HG02970 (cell line): ENCODE results near the gene SIPA1L3.

Source experiments
- ATAC-seq: cut with Tn5 transposase; IDR thresholded peaks from one replicate; pipeline ENCODE4 v1.9.1; 2021; ENCODE audit warnings: mild to moderate bottlenecking, moderate library complexity, moderate number of reproducible peaks; ENCODE audit not compliant: unreplicated experiment, low FRiP score

The SIPA1L3 gene

GRCh38 chr19:38203197-38203596 is 296.2 kb downstream of the SIPA1L3 start:
- ATAC-seq = no peak

- ATAC-seq = no peak
Measured at GRCh38 chr19:38204096-38204495, 297.1 kb downstream of the SIPA1L3 start.

GRCh38 chr19:38204728-38205127 is 297.7 kb downstream of the SIPA1L3 start:
- ATAC-seq = no peak

- ATAC-seq = no peak
Measured at GRCh38 chr19:38206006-38206745, 299.2 kb downstream of the SIPA1L3 start.

GRCh38 chr19:38206928-38207327 is 299.9 kb downstream of the SIPA1L3 start:
- no peak for ATAC-seq

- ATAC-seq = no peak
Measured at GRCh38 chr19:38207543-38207942, 300.5 kb downstream of the SIPA1L3 start.

GRCh38 chr19:38208571-38208970 is 301.6 kb downstream of the SIPA1L3 start:
- ATAC-seq = no peak

- no peak for ATAC-seq
Measured at GRCh38 chr19:38209152-38209551, 302.1 kb downstream of the SIPA1L3 start.

- ATAC-seq = no peak
Measured at GRCh38 chr19:38209671-38210457, 302.9 kb downstream of the SIPA1L3 start.

- ATAC-seq = no peak
Measured at GRCh38 chr19:38210458-38210987, 303.5 kb downstream of the SIPA1L3 start.

GRCh38 chr19:38211151-38211591 is 304.2 kb downstream of the SIPA1L3 start:
- ATAC-seq = no peak

GRCh38 chr19:38211766-38212165 is 304.8 kb downstream of the SIPA1L3 start:
- ATAC-seq = no peak

GRCh38 chr19:38213469-38213868 is 306.5 kb downstream of the SIPA1L3 start:
- ATAC-seq = no peak

GRCh38 chr19:38213911-38214625 is 307.1 kb downstream of the SIPA1L3 start:
- ATAC-seq = no peak

GRCh38 chr19:38216785-38217641 is 310.0 kb downstream of the SIPA1L3 start:
- ATAC-seq = no peak

GRCh38 chr19:38218204-38218603 is 311.2 kb downstream of the SIPA1L3 start:
- ATAC-seq = no peak

- no peak for ATAC-seq
Measured at GRCh38 chr19:38219221-38219620, 312.2 kb downstream of the SIPA1L3 start.

- ATAC-seq = no peak
Measured at GRCh38 chr19:38221421-38221820, 314.4 kb downstream of the SIPA1L3 start.

- ATAC-seq = no peak
Measured at GRCh38 chr19:38221919-38222830, 315.2 kb downstream of the SIPA1L3 start.
